NK-92 (cell line): ENCODE data around the gene DOCK11.
"Not testable (repeated sequence)": the region's sequence is repeated elsewhere in the genome, so short reads cannot be mapped to it uniquely, and the experiment has no call there.

Source experiments
- DNase-seq: peaks from one replicate; lab custom pipeline; 2025; ENCODE audit not compliant: unreplicated experiment; lab: John Stamatoyannopoulos, UW

Gene DOCK11

GRCh38 chrX:118495061-118495921 is at the start of gene DOCK11:
Gene DOCK11 (plus strand): TSS chrX:118495815. CDS start chrX:118495972, 157 bp downstream.
- DNase-seq: peak; percentile 1

- no peak for DNase-seq
These were observed 47.3 kb upstream of the DOCK11 start for GRCh38 chrX:118448273-118448783.

DNA sequence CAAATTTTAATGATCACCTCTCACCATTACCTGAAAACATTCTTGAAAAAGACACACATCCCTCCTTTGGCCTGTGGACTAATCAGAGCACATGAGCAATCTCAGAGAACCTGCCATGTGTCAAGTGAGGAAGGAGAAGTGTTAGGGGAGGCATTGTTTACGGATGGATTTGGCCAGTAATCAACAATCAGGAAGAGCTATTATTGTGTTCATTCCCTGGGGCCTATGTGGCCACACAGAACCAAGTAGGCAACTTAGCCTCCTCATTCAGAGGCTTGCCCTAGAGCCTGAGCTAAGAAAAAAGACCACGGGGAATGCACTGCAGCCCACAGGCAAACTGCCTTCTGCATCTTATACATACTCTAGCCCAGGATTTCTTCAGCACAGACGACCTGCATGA is 40.6 kb upstream of the DOCK11 start:
- no peak for DNase-seq

DNA sequence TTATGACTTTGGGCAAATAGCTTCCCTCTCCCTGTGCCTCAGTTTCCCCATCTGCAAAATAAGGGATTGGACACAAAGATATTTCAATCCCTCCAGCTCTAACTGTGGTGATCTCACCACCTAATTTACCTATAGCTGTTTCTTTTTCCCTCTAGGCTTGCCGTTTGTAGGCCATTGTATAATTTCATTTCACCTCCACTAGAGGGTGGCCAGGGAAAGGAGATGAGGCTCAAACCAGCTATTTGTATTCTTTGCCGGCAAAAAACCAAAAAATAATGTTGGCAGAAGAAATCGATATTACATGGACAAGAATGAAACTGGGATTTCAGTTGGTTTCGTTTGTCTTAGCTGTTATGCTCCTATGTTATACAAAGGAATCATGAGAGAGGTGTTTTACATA is 36.1 kb upstream of the DOCK11 start:
- no peak for DNase-seq

- no peak for DNase-seq
These were observed 31.1 kb upstream of the DOCK11 start for GRCh38 chrX:118464501-118464900.

- DNase-seq: no peak
These were observed 27.5 kb upstream of the DOCK11 start for GRCh38 chrX:118468122-118468521.

DNA sequence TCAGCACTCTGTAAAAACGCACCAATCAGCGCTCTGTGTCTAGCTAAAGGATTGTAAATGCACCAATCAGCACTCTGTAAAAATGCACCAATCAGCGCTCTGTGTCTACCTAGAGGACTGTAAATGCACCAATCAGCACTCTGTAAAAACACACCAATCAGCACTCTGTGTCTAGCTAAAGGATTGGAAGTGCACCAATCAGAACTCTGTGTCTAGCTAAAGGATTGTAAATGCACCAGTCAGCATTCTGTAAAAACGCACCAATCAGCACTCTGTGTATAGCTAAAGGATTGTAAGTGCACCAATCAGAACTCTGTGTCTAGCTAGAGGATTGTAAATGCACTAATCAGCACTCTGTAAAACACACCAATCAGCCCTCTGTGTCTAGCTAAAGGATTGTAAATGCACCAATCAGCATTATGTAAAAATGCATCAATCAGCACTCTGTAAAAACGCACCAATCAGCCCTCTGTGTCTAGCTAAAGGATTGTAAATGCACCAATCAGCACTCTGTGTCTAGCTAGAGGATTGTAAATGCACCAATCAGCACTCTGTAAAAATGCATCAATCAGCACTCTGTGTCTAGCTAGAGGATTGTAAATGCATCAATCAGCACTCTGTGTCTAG is 24.8 kb upstream of the DOCK11 start:
- DNase-seq: not testable (repeated sequence)

DNA sequence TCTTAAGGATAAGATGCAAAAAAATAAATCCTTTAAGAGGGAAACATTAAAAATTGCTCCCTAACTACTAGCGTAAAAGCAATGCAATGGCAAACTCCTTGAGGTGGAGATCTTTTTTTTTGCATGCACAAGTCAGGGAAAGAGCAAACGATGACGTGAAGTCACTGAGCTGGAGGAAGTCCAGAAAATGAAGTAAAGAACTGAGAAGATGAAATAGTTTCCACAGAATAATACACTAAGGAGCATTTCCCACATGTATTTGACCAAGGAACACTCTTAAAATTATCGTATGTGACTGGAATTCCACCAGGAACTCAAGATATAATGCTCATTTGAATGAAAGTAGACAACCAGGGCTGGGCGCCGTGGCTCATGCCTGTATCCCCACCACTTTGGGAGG is 21.0 kb upstream of the DOCK11 start:
- no peak for DNase-seq

DNA sequence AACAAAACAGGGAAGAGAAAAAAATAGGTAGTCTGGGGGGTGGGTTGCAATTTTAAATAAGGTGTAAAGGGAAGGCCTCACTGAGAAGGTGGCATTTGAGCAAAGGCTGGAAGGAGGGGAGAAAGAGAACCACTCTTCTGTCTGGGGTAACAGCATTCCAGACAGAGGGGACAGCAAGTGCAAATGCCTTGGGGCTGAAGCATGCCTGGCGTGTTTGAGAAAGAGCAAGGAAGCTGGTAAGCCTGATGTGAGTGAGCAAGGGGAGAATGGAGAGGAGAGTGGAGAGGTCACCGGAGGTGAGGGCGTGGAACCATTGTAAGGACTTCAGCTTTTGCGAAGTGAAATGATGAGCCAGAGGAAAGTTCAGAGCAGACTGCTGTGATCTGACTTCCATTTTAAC is 19.7 kb upstream of the DOCK11 start:
- DNase-seq: no peak

- DNase-seq: no peak
These were observed 15.4 kb upstream of the DOCK11 start for GRCh38 chrX:118480172-118480571.

- not testable (repeated sequence) for DNase-seq
These were observed 13.2 kb upstream of the DOCK11 start for GRCh38 chrX:118482384-118482783.

DNA sequence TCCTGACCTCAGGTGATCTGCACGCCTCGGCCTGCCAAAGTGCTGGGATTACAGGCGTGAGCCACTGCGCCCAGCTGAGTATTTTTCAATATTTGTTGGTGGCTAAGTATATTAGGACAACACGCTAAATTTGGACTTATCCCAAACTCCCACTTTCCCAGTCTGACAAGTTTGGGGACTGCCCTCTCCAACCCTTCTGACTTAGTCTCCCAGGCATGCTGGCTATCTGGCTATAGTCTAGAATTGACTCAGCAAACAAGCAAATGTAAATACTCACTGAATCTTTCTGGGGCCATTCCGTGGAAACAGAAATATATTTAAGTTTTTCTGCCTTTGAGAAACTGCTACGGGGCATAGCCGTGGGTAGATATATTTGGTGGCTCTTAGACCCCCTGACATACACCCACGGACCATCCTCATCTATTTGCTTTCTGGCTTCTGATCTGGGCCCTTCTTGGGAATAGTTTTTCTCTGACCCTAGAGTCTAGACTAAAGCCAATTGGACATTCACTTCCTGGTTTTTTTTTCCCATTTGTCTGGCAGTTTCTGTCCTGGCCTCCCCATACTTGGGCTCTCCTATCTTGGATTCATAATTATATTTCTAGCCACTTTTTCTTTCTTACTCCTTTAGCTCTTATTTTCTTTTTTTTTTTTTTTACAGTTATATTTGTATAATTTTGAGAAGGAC is 11.3 kb upstream of the DOCK11 start:
- no peak for DNase-seq

GRCh38 chrX:118486693-118487092 is 8.9 kb upstream of the DOCK11 start:
- not testable (repeated sequence) for DNase-seq

- no peak for DNase-seq
These were observed 2.6 kb upstream of the DOCK11 start for GRCh38 chrX:118493016-118493415.

DNA sequence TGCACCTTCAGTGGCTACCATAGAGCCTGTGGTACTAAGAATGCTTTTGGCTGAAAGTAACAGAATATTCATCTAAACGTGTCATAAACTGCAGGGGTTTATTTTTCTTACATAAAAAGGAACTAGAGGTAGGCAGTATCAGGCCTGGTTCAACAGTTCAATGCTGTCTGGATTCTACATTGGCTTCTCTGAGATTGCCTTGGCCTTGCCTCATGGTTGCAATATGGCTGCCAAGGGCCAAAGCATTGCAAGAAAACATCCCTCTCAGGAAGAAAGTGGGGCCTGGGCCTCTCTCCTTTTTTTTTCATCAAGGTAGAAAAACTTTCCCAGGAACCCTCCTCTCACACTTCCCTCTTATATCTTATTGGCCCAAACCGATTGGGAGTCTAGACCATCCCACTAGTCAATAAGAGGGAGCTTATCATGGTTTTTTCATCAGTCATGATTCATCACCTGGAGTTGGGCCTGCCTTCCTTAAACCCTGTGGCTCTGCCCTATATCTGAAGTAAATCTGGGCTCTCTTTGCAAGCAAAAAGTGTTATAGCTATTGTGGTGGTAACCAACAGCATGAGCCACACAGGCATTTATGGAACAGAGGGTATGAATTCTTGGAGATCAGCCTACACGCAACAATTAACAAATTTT is 1.8 kb upstream of the DOCK11 start:
- DNase-seq: no peak

DNA sequence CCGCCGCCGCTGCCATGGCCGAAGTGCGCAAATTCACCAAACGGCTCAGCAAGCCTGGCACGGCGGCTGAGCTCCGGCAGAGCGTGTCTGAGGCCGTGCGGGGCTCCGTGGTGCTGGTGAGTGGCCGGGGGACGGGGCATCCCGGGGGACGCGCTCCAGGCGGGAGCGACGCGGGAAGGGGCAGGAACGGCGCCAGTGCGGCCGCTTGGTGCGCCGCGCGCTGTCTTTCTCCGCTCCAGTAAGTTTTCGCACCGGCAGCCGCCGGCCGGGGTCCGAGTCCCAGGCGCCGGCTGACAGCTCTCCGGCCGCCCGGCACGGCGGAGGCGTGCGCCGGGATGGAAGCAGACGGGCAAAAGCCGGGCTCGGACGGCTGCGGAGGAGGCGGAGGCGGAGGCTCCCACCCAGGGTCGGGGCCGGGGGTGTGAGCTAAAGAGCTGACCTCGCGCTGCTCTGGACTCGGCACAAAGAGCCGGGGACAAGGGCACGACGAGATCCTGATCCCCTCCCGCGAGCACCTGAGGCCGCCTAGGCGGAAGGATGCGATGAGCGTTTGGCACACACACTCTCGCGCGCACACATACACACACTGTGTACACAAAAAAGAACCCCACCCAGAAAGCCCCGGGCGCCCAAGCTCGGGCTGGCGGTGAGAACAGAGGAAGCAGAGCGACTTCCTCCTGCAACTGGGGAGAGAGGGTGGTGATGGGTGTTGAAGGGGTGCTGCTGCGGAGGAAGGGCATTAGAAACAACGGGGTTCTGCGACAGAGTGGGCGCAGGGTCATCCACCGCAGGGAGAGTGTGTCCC is 545 bp downstream of the DOCK11 start:
- DNase-seq: peak; percentile 1

- DNase-seq: no peak
These were observed 1.1 kb downstream of the DOCK11 start for GRCh38 chrX:118496763-118497079.

GRCh38 chrX:118497180-118497818 is 1.7 kb downstream of the DOCK11 start:
- peak; percentile 0 for DNase-seq

DNA sequence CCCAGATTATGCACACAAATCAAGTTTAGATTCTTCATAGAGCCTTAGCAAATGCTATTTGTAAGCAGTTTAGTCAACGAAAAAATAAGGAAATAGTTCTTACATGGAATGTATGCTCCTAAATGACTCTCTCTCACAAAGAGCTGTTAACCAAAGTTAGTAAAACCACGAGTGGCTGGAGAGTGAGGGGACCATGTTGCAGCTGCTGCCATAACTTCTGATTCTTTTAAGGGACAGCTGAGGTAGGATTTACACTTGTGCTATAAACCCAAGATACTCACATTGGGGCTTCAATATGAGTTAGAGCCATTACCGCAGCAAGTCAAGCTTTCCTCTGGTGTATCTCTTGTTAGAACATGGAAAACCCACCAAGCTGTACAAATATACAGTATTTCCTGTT is 2.7 kb downstream of the DOCK11 start:
- no peak for DNase-seq

DNA sequence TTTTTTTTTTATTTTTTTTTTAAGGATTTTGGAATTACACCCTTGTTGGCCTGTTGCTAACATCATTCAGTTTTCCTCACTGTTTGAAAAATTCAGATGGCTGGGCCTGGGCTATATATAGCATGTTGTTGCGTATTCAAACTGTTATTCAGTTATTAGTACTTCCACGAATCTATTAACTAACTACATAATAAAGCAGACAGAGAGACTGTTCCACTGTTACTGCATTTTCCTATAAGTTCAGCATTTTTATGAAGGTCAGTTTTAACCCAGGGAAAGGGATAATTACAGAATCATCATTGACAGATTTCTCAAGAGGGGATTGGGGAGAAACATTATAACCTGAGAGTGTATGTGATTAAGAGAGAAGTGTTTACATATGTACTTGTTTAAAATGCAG is 3.1 kb downstream of the DOCK11 start:
- no peak for DNase-seq
